Measurements from ENCODE around the gene WDR53. TPM values are rescaled to one million over a fixed set of nuclear protein-coding genes. Genes with fewer than 3 reads are reported as not detected.

The WDR53 gene
- total RNA-seq, 4 donors from 2014 or later = 1.6 to 11.5 (median 5.9) TPM

DNA sequence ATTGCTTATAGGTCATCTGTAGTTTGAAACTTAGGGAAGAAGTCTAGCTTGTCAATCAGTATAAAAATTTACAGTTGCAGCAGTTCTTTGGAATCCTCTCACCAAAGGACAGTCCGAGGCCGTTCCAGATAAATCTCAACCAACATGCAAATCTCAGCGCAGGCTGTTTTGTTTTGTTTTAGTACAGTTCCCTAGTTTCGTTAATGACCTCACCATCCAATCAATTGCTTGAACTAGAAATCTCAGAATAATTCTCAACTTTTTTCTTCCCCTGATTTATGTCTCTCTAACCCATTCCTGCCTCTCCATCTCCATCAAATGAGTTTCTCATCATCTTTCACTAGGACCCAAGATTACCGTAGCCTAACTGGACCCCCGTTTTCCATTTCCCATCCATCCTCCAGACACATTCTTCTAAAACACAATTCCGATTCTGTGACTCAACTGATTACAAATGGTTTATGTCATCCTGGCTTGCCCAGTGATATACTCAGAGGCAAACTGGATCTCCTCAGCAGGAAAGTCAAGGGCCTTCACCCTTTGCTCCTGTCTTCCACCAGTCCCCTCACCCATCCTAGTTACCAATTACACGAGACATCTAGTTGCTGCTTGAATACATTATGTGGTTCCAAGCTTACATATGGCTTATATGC is 54.5 kb downstream of the WDR53 start:
- TF ChIP-seq CTCF (IDR thresholded peaks at IDR 0.05; ENCODE audit: low read depth) = no peak

- no peak for TF ChIP-seq CTCF (IDR thresholded peaks at IDR 0.05; ENCODE audit: low read depth)
These were observed 61.7 kb downstream of the WDR53 start for GRCh38 chr3:196506687-196507086.

DNA sequence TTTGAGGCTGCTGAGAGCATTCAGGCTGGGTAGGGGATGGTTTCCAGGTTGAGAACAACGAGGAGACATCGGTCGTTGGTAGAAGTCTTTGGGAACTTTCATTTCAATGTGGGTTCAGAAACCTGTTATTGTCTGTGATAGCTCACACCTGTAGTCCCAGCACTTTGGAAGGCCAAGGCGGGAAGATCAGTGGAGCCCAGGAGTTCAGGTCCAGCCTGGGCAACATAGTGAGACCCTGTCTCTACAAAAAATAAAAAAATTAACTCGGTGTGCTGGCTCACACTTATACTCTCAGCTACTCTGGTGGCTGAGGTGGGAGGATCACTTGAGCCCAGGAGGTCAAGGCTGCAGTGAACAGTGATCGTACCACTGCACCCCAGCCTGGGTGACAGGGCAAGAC is 63.8 kb downstream of the WDR53 start:
- no peak for TF ChIP-seq CTCF (IDR thresholded peaks at IDR 0.05; ENCODE audit: low read depth)

Small RNA genes within 50 kb of the gene (small RNA-seq; reads per million reads assigned to genes)
- gene RPS29P3 = not detected

Other genes starting within 250 kb of the WDR53 start
- gene TM4SF19, start 230.2 kb downstream of the WDR53 start, total RNA-seq = 10 to 100 TPM in 1 of 4 donors, 1 to 10 TPM in 2, not detected in 1; 2.4 to 89.8 (median 8.1) TPM
- 10 to 100 TPM; 22.5 to 36.9 (median 28.8) TPM for gene UBXN7, start 136.1 kb downstream of the WDR53 start, total RNA-seq
- 10 to 100 TPM; 23.1 to 31.3 (median 29.0) TPM for gene RNF168, start 64.8 kb downstream of the WDR53 start, total RNA-seq
- gene SMCO1, start 53.2 kb downstream of the WDR53 start, total RNA-seq = not detected
- 1 to 10 TPM; 6.6 to 9.5 (median 7.4) TPM for gene FBXO45, start 106 bp upstream of the WDR53 start, total RNA-seq
- gene NRROS, start 71.1 kb upstream of the WDR53 start, total RNA-seq = 10 to 100 TPM in 3 of 4 donors, 1 to 10 TPM in 1; 7.9 to 22.3 (median 13.4) TPM
- 1 to 10 TPM; 1.5 to 3.3 (median 1.9) TPM for gene CEP19, start 143.7 kb upstream of the WDR53 start, total RNA-seq
- 10 to 100 TPM; 20.0 to 26.0 (median 22.7) TPM for gene PIGX, start 143.8 kb upstream of the WDR53 start, total RNA-seq
- 100 to 1,000 TPM in 1 of 4 donors, 10 to 100 TPM in 3; 69.3 to 127 (median 74.7) TPM for gene PAK2, start 171.3 kb upstream of the WDR53 start, total RNA-seq

All from subcutaneous adipose tissue (tissue), 4 donors.